ENCODE data around the gene ELOVL7. TPM values are rescaled to one million over a fixed set of nuclear protein-coding genes. Genes with fewer than 3 reads are reported as not detected.
A peak's percentile ranks its signal among the peaks of the same experiment; 100 is the strongest.
"Not testable (repeated sequence)": the region's sequence is repeated elsewhere in the genome, so short reads cannot be mapped to it uniquely, and the experiment has no call there.

The ELOVL7 gene
- total RNA-seq, 1 donor from 2014 or later = 22.1 TPM

- peak; percentile 38 for DNase-seq (ENCODE audit: low read depth)
- no peaks in the 10 kb centered on the region for H3K36me3 ChIP-seq (ENCODE audit: control insufficient read depth, insufficient read depth, low read length)
- no peak for TF ChIP-seq CTCF (IDR thresholded peaks at IDR 0.05; ENCODE audit: insufficient read depth, low read length, severe bottlenecking)
- H3K4me3 ChIP-seq (ENCODE audit: low read depth, low read length) = no peak overlapping the region
- FAIRE-seq = no peak
- H3K27me3 ChIP-seq (ENCODE audit: control insufficient read depth, insufficient read depth, low read length) = no peaks in the 10 kb centered on the region
Observed at GRCh38 chr5:60821488-60822284, 22.4 kb downstream of the ELOVL7 start.

DNA sequence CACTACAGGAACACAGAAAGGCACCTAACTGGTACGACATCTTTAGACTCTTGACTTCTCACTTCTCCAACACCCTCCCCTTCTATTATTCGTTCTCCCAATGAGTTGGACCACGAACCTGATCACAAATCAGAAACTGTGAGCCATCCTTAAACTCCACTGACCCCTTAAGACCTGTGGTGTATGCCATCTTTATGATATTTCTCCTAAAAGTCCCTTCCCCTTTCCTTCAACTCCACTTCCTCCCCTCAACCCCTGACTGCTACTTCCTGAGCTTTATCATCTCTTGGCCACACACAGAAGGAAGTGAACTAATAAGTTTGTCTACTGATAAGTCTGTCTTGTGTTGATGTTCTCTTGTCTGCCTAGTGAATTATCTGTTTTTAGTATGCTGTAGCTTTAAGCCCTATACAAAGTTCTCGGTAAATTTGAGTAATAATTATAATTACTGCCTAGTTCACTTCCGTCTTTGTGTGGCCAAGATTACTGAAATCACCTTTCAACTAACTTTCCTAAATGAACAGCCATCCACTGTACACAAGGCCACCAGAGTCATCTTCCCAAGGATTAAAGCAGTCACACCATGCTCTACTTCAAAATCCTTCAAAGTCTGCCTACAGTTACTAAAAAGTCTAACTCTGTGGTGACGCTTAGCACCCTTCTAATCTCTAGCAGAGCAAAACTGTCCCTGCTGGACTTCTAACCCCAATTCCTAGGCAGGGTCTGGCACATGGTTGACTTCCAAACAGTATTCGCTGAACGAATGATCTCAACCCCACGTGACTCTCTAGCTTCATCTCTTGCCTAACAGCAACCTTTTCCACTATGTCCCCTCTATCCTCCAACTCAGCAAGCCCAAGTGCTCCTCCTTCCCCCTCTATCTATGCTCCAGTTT, 23.2 kb downstream of the ELOVL7 start:
- no peak for TF ChIP-seq CTCF (IDR thresholded peaks at IDR 0.05; ENCODE audit: insufficient read depth, low read length, severe bottlenecking)
- Histone ChIP-seq H3K4me3 (ENCODE audit: low read depth, low read length) (no peak overlapping the region), H3K36me3 (ENCODE audit: control insufficient read depth, insufficient read depth, low read length) (no peaks in the 10 kb centered on the region), H3K27me3 (ENCODE audit: control insufficient read depth, insufficient read depth, low read length) (no peaks in the 10 kb centered on the region)
- no peak for FAIRE-seq
- no peak for DNase-seq (ENCODE audit: low read depth)

- H3K36me3 ChIP-seq (ENCODE audit: control insufficient read depth, insufficient read depth, low read length); H3K4me3 ChIP-seq (ENCODE audit: low read depth, low read length); H3K27me3 ChIP-seq (ENCODE audit: control insufficient read depth, insufficient read depth, low read length); FAIRE-seq; DNase-seq (ENCODE audit: low read depth): not testable (repeated sequence)
Observed at GRCh38 chr5:60816138-60816537, 27.9 kb downstream of the ELOVL7 start.

DNA sequence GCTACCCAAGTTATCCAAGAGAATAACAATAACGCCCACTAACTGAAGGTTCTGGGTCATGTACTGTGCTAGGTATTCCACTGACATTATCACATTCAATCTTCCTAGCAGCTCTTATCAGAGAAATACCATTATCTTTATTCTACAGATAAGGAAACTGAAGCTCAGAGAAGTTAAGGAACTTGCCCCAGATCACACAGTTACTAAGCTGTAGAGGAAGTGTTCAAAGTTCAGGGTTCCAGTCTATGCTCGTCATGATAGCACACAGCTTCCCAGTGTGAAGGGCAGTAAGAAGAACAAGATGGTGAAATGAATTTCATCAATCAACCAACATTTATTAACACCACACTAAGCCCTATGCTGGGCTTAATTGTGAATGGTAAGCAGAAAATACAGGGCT, 29.6 kb downstream of the ELOVL7 start:
- no peak for TF ChIP-seq CTCF (IDR thresholded peaks at IDR 0.05; ENCODE audit: insufficient read depth, low read length, severe bottlenecking)
- FAIRE-seq (no peak), DNase-seq (ENCODE audit: low read depth) (no peak)
- Histone ChIP-seq H3K36me3 (ENCODE audit: control insufficient read depth, insufficient read depth, low read length) (no peaks in the 10 kb centered on the region), H3K4me3 (ENCODE audit: low read depth, low read length) (no peak overlapping the region), H3K27me3 (ENCODE audit: control insufficient read depth, insufficient read depth, low read length) (no peaks in the 10 kb centered on the region)

DNA sequence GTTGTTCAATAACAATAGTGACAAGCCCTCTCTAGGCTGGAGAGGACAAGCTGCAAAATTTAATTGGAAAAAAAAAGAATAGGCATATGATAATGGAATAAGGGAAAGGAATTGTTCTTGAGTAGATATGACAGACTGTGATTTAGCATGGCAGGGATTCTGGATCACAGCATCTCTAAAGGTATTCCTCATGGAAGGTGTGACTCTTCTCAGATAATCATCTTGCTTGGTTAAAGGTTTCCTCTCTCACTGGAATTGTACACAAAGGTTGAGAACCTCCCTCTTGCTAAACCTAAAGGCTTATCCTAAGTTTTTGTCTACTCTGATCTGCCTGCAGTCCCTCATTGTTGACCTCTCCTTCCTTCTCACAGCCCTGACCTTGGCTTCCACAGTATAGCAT, 31.6 kb downstream of the ELOVL7 start:
- FAIRE-seq (no peak), DNase-seq (ENCODE audit: low read depth) (no peak)
- no peaks in the 10 kb centered on the region for H3K36me3 ChIP-seq (ENCODE audit: control insufficient read depth, insufficient read depth, low read length)
- H3K4me3 ChIP-seq (ENCODE audit: low read depth, low read length) = no peak overlapping the region
- no peaks in the 10 kb centered on the region for H3K27me3 ChIP-seq (ENCODE audit: control insufficient read depth, insufficient read depth, low read length)
- no peak for TF ChIP-seq CTCF (IDR thresholded peaks at IDR 0.05; ENCODE audit: insufficient read depth, low read length, severe bottlenecking)

- Histone ChIP-seq H3K4me3 (ENCODE audit: low read depth, low read length) (no peak overlapping the region), H3K36me3 (ENCODE audit: control insufficient read depth, insufficient read depth, low read length) (no peaks in the 10 kb centered on the region), H3K27me3 (ENCODE audit: control insufficient read depth, insufficient read depth, low read length) (no peaks in the 10 kb centered on the region)
- no peak for FAIRE-seq
- DNase-seq (ENCODE audit: low read depth) = no peak
- no peak for TF ChIP-seq CTCF (IDR thresholded peaks at IDR 0.05; ENCODE audit: insufficient read depth, low read length, severe bottlenecking)
Observed at GRCh38 chr5:60811105-60811504, 33.0 kb downstream of the ELOVL7 start.

Measured in bronchial epithelial cell (primary cell).